Activated CD4-positive, alpha-beta T cell treated with anti-CD3 and anti-CD28 coated beads, Interleukin-2, amount 50 U/mL, for 1 hour (primary cell): ENCODE measurements around the gene RBBP8NL.

Experiments used
- DNase-seq: peaks from one replicate; pipeline ENCODE4 v3.0.0-alpha.2; 2020

RBBP8NL gene

GRCh38 chr20:62427172-62428001, at the start of gene RBBP8NL:
Gene RBBP8NL (minus strand): TSS chr20:62427539. CDS start chr20:62419647, 7,892 bp downstream.
- no peak for DNase-seq

DNA sequence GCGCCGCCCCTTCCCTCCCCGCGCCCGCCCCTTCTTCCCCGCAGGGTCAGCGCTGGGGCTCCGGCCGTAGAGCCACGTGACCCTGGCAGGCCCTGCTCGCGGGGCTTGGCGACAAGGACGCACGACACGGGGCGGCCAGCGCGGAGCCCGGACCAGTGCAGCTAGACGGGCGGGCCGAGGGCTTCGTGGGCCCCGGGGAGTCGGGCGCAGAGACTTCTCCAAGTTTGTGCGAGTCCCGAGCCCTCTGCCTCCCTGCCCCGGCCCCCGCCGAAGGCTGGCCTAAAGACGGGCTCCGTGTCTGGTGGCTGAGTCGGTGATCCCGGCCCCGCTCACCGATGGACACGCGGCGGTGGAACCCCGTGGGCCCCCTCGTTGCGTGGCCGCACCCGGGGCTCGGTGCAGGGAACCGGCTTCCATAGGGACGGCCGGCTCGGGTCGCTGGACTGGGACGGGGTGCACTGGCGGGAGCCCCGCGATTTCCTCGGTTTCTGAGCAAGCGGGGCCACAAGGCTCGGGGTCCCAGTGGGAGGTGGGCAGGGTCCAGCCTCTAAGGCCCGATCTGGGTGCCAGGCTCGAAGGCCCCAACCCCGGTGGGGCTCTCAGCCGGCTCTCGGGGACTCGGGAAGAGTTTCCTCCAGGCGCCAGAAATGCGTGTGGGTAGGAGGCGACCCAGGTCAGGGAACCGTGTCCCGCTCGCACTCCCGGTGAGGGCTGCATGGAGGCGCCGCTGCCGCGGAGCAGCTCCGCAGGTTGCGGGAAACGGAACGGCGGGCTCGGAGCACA, 48.9 kb upstream of the RBBP8NL start:
- no peak for DNase-seq

DNA sequence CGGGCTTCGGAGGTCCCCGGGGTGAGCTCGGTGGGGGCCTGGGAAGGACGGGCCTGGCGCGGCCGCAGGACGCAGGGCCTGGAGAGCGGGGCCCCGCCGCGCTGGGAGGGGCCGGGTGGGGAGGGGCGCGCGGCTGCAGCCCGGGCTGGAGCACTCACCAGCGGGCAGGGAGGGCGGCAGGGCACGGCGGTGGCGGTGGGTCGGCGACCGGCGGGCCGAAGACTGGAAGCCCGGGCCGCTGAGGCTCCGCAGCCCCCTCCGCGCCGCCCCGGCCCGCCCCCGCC, 48.4 kb upstream of the RBBP8NL start, which contains the start of gene GATA5:
Gene GATA5 (minus strand): TSS at position 224 of the 284 bp plus-strand sequence. CDS start 474 bp downstream, outside the sequence.
- no peak for DNase-seq

DNA sequence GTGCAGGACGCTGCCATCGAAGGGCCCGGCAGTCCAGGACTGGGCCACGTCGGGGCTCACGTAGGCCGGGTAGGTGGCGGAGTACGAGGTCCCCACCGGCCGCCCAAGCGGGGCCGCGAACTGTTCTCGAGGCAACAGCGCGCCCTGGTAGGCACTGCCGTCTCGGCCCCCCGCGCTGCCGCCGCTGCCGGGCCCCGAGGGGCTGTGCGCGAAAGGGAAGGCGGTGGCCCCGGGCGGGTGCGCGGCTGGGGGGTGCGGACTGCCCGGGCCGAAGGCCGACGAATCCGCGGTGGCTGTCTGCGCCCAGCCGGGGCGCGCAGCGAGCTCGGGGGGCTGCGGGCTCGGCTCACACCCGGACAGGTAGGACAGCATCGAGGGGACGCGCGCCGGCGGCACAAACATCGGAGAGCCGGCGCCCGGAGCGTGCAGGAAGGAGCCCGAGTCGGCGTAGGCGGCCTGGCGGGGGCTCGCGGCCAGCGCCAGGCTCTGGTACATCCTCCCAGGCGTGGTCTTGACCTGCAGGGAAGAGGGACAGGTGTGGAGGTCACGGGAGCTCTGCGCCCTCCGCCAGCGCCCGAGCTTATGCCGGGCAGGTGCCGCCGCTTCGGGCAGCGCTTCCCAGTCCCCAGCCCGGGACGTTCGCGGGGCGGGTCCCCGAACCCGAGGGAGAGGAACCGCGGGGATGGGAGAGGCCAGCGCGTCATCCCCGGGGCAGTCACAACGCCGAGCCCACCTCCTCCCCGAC, 47.9 kb upstream of the RBBP8NL start:
- DNase-seq, result no peak

DNA sequence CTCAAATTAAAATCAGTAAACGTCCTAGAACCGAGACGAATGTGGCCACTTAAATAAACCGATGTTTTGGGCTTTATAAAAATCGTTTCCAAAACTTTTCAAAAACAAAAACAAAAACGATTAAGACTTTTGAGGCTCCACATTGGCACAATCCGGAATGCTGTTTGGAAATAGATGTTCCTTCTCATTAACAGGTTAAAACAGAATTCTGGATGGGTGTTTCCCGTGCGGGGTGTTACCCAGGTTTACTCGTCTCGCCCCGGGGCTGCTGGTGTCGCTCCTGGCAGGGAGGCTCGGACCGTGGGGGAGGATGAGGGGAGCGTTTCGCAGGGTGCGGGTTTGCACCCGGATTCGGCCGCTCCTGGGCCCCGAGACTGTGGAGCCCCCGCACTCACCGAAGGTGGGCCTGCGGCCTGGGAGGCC, 47.3 kb upstream of the RBBP8NL start:
- no peak for DNase-seq

GRCh38 chr20:62473717-62474603, 46.6 kb upstream of the RBBP8NL start:
- no peak for DNase-seq

GRCh38 chr20:62472941-62473585, 45.7 kb upstream of the RBBP8NL start:
- no peak for DNase-seq

- DNase-seq, result no peak
Measured at GRCh38 chr20:62472138-62472940, 45.0 kb upstream of the RBBP8NL start.

DNA sequence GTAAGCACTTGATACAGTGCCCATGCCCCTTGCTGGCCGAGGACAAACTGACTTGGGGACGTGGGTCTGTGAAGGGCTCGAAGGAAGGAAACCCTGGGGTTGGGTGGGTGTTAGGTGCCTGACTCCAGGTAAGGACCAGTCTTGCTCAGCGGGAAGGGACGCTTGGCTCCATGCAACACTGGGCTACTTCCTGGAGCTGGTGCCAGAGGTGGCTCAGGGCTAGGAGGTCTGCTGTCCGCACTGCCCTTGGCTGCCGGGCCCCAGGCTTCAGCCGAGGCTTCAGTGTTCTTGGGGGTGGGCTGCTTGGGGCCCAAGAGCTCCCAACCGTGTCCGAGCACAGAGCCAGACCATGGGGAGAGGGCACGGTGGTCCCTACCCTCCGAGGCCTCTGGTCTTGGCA, 43.1 kb upstream of the RBBP8NL start:
- DNase-seq, result no peak

DNA sequence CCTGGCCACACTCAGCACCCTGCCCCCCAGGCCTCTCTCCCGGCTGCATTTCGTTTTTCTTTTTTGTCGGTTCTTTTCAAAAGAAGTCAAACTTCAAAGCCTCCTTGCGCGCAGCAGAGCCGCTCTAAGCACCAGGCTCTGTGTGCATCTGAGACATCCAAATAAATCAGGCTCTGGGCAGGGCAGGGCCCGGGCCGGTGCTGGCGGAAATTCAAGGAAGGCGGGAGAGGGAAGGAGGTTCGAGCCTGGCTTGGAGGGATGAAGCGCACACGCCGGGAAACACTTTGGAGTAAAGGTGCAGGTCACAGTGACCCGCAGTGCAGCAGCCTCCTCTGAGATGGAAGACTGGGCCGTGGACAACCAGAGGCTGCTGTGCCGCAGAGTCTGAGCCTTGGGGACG, 42.7 kb upstream of the RBBP8NL start:
- no peak for DNase-seq

GRCh38 chr20:62469352-62469751, 42.0 kb upstream of the RBBP8NL start:
- DNase-seq, result no peak

GRCh38 chr20:62466806-62467537, 39.6 kb upstream of the RBBP8NL start:
- no peak for DNase-seq

DNA sequence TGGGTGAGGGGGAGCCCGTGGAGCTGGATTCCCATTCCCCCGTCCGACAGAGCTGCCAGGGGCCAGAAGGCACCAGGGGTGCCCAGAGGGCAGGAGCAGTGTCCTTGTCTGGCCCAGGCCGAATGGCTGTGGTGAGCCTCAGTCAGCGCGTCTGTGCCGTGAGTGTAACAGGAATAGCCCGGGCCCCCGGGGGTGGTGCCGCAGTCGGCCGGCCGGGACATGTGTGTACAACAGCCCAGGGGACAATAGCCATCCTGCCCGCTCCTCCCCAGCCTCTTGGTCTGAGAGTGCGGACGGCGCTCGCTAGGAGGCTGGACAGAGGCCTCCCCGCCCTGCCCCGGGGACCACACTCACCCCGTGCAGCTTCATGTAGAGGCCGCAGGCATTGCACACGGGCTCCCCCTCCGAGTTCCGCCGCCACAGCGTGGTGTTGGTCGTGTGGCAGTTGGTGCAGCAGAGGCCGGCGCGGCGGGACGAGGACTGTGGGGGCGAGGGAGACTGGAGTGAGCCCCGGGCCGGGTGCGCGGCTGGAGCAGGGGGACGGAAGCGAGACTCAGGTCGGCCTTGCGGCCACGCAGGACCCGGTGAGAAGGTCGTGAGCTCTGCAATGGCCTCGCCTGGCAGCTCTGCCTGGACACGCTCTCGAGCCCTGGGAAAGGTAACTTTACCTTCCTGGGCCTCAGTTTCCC, 38.9 kb upstream of the RBBP8NL start:
- no peak for DNase-seq

- DNase-seq, result no peak
Measured at GRCh38 chr20:62464990-62465389, 37.7 kb upstream of the RBBP8NL start.

GRCh38 chr20:62464425-62464770, 37.1 kb upstream of the RBBP8NL start:
- DNase-seq, result no peak

GRCh38 chr20:62463651-62464424, 36.5 kb upstream of the RBBP8NL start:
- DNase-seq, result no peak

GRCh38 chr20:62462976-62463592, 35.7 kb upstream of the RBBP8NL start:
- DNase-seq, result no peak

GRCh38 chr20:62461834-62462233, 34.5 kb upstream of the RBBP8NL start:
- no peak for DNase-seq
